ENCODE data around the gene TRIP4.

TRIP4 gene

DNA sequence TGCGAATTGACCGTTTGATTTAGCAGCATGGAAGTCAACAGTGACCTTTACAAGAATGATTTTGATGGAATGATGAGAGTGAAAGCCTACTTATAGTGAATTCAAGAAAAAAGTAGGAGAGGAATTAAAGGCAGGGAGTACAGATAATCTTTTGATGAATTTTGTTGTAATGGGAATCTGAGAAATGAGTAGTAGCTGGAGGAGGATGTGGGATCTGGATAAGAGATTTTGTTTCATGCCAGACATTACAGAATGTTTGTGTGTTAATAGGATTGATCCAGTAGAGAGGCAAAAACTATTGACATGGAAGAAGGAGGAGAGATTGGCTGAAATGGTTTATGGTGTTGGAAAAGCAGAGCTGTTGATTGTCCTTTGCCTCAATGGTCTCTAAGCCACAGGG is 55.4 kb downstream of the TRIP4 start:
- no peak overlapping the region for H3K4me3 ChIP-seq (ENCODE audit: low read depth, low read length)
- TF ChIP-seq, protein P1, sequence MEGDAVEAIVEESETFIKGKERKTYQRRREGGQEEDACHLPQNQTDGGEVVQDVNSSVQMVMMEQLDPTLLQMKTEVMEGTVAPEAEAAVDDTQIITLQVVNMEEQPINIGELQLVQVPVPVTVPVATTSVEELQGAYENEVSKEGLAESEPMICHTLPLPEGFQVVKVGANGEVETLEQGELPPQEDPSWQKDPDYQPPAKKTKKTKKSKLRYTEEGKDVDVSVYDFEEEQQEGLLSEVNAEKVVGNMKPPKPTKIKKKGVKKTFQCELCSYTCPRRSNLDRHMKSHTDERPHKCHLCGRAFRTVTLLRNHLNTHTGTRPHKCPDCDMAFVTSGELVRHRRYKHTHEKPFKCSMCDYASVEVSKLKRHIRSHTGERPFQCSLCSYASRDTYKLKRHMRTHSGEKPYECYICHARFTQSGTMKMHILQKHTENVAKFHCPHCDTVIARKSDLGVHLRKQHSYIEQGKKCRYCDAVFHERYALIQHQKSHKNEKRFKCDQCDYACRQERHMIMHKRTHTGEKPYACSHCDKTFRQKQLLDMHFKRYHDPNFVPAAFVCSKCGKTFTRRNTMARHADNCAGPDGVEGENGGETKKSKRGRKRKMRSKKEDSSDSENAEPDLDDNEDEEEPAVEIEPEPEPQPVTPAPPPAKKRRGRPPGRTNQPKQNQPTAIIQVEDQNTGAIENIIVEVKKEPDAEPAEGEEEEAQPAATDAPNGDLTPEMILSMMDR (IDR thresholded peaks at IDR 0.05; ENCODE audit: low read depth, low read length), result no peak

DNA sequence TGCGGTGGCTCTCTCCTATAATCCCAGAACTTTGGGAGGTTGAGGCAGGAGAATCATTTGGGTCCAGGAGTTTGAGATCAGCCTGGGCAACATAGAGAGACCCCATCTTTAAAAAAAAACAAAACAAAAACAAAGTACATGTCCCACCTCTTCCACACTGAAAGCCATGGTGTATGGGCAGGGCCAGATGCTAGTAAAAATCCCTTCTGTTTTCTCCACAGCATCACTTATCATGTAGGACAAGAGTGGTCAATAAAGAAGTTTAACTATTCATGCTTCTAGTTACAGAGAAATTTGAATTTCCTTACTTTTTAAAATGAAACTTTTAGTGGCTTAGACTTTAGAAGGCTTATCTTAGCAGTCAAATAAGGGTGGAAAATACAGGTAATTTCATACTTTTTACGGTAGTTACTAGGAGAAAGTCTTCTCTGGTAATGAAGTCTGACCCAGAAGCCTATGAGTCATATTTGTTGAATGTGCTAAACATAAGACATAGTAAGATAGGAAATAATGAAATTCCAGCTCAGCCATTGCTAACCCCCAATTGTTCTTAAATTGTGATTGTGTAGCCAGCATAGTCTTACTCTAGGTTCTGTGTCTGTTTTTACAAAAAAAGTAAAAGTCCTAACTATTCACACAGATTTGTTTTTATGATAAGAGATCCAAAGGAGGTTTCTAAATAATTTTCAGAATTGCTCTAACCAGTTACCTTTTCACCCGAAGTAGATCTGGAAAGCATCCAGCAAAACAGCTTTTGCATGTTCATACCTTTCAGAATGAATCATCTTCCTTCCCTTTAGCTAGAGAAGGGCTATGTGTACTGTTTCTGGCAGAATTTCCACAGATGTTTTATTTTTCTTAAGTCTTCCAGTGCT is 56.3 kb downstream of the TRIP4 start:
- TF ChIP-seq, protein P1 (IDR thresholded peaks at IDR 0.05; ENCODE audit: low read depth, low read length), result no peak
- no peak overlapping the region for H3K4me3 ChIP-seq (ENCODE audit: low read depth, low read length)

DNA sequence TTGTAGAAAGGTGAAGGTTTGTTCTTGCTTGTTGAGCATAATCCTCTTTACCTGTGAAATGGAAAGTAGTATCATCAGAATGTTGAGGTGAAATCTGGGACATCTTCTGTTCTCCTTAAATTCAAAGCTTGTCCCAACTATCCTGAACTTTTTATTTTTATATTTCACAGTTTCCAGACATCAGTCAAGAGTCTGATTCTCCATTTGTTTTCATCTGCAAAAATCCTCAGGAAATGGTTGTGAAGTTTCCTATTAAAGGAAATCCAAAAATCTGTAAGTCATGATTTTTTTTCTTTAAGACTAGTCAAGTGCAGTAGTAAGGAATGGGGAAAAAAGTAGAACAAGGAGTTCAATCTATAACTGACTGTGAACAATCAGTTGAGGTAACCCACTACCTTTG is 57.2 kb downstream of the TRIP4 start:
- no peak overlapping the region for H3K4me3 ChIP-seq (ENCODE audit: low read depth, low read length)
- TF ChIP-seq, protein P1 (IDR thresholded peaks at IDR 0.05; ENCODE audit: low read depth, low read length), result no peak

DNA sequence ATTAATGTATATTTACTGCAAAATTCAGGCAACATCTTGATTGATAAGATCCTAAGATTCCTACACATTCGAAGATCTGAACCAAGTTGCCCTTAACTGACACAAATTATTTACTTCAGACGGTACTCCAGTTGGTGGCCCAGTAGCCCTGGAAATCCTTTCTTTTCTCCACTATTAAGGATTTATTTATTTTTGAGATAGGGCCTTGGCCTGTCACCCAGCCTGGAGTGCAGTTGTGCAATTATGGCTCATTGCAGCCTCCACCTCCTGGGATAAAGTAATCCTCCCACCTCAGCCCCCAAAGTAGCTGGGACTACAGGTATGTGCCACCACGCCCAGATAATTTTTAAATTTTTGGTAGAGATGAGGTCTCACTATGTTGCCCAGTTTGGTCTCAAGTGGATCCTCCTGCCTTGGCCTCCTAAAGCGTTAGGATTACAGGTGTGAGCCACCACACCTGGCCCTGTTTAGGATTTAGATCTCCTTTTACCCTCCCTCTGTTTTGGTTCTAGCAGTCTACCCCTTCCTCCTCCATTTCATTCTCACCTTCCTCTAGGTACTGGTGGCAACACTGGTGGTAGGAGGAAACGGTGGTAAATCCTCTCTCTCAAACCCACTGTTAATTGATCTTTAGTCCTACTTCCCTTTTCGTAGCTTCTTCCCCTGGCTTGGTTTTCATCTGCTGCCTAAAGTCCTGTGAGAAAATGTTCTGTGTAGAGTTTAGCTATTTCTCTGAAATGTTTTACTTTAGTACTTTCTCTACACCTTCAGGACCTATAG is 60.1 kb downstream of the TRIP4 start:
- H3K4me3 ChIP-seq (ENCODE audit: low read depth, low read length), result no peak overlapping the region

DNA sequence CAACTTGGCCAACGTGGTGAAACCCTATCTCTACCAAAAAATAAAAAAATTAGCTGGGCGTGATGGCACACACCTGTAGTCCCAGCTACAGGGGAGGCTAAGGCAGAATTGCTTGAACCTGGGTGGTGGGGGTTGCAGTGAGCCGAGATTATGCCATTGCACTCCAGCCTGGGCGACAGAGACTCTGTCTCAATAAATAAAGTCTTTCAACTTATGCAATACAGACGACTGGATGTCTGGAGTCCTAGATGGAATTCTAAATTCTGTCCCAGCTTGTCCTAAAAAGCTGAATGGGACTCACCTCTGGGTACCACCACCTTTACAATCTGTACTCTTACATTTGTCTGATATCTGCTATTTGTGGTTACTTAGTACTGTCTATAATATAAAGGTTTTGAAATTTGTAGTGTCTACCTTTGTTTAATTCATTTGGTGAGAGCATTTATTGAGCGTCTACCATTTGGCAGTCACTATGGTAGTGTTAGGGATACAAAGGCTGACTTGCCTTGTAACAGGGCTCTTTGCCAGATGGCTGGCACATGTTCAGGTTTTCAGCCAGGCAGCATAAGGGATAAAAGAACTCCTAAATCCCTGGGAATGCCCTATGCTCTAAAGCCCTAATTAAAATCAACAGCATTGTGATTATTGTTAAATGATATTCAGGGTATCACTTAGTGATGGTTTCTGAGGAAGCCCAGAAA is 65.5 kb downstream of the TRIP4 start:
- no peak overlapping the region for H3K4me3 ChIP-seq (ENCODE audit: low read depth, low read length)
- TF ChIP-seq, protein P1 (IDR thresholded peaks at IDR 0.05; ENCODE audit: low read depth, low read length), result no peak

More for the DNA sequence above, 60.1 kb downstream of the TRIP4 start:
- TF ChIP-seq, protein P1 (IDR thresholded peaks at IDR 0.05; ENCODE audit: low read depth, low read length), result no peak

DNA sequence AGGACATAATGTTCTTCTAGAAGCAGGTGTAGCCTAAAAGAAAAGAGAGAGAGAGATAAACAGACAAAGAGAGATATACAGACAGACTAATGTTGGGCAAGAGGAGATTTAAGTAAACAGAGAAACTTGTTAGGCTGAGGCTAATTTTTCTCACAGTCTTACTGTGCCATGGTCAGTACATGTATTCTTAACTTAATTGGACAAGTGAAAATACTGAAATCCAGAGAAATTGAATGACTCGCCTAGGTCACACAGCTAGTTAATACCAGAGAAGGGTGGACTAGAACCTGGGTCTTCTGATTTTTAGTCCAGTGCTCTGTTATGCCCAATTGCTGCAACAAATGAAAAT is 66.0 kb downstream of the TRIP4 start:
- H3K4me3 ChIP-seq (ENCODE audit: low read depth, low read length), result no peak overlapping the region
- TF ChIP-seq, protein P1 (IDR thresholded peaks at IDR 0.05; ENCODE audit: low read depth, low read length), result no peak
